SH-SY5Y (cell line): ENCODE results near the gene SLC25A33.

Experiments
- GATA2 ChIP-seq: IDR thresholded peaks from 2 replicates; pipeline ENCODE4 v1.6.1; 2011; ENCODE audit warnings: mild to moderate bottlenecking, low read depth, low read length
- GATA3 ChIP-seq: IDR thresholded peaks from 2 replicates; pipeline ENCODE4 v1.6.1; 2011; ENCODE audit warnings: low read depth, mild to moderate bottlenecking, low read length, moderate library complexity

SLC25A33 gene

GRCh38 chr1:9558271-9558945 lies 19.1 kb downstream of the SLC25A33 start:
- TF ChIP-seq GATA2 (no peak), GATA3 (no peak)

GRCh38 chr1:9558946-9559545 lies 19.8 kb downstream of the SLC25A33 start:
- TF ChIP-seq GATA2 (no peak), GATA3 (no peak)

GRCh38 chr1:9559673-9560072 lies 20.4 kb downstream of the SLC25A33 start:
- TF ChIP-seq GATA3 (no peak), GATA2 (no peak)

- TF ChIP-seq GATA3 (no peak), GATA2 (no peak)
Measured at GRCh38 chr1:9561429-9561828, 22.2 kb downstream of the SLC25A33 start.

GRCh38 chr1:9569267-9569666 lies 30.0 kb downstream of the SLC25A33 start:
- TF ChIP-seq GATA2 (no peak), GATA3 (no peak)

GRCh38 chr1:9573723-9574122 lies 34.5 kb downstream of the SLC25A33 start:
- no peak for TF ChIP-seq GATA2
- no peak for TF ChIP-seq GATA3

GRCh38 chr1:9575486-9575885 lies 36.2 kb downstream of the SLC25A33 start:
- no peak for TF ChIP-seq GATA2
- TF ChIP-seq GATA3, result no peak

- no peak for TF ChIP-seq GATA3
Measured at GRCh38 chr1:9576903-9577302, 37.6 kb downstream of the SLC25A33 start.

GRCh38 chr1:9577423-9577822 lies 38.2 kb downstream of the SLC25A33 start:
- no peak for TF ChIP-seq GATA2
- TF ChIP-seq GATA3, result no peak

- TF ChIP-seq GATA3 (no peak), GATA2 (no peak)
Measured at GRCh38 chr1:9580942-9581341, 41.7 kb downstream of the SLC25A33 start.

- no peak for TF ChIP-seq GATA2
- no peak for TF ChIP-seq GATA3
Measured at GRCh38 chr1:9586147-9586766, 47.0 kb downstream of the SLC25A33 start.

GRCh38 chr1:9588551-9589143 lies 49.4 kb downstream of the SLC25A33 start, which contains the start of gene TMEM201:
Gene TMEM201 (plus strand): TSS chr1:9588911. CDS start chr1:9588931, 20 bp downstream.
- no peak for TF ChIP-seq GATA2

- TF ChIP-seq GATA2, result no peak
- TF ChIP-seq GATA3, result no peak
Measured at GRCh38 chr1:9589144-9589718, 50.0 kb downstream of the SLC25A33 start.

- TF ChIP-seq GATA3 (no peak), GATA2 (no peak)
Measured at GRCh38 chr1:9589719-9590157, 50.5 kb downstream of the SLC25A33 start.
